ENCODE measurements around the gene BCL3.

DNA sequence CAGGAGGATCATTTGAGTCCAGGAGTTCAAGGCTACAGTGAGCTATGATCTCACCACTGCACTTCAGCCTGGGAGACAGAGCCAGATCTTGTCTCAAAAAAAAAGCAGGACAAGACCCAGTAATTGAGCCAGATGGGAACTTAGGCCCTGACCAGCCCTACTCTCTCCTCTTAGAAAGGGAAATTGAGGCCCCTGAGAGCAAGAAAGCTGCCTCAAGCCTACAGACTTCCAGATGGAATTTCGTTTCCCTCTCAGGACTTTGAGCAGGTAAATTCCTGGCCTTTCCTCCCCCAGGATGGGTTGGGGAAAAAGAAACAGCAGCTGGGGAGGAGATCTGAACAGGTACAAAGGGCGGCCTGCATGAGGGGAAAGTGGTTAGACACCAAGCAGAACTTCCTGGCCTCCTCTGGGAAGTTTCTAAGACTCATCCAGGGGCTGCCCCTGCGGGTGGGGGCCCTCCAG lies 3.6 kb upstream of the BCL3 start:
- TF ChIP-seq POLR2A (IDR thresholded peaks at IDR 0.05; ENCODE audit: low read length) (no peak), GATA1 (IDR thresholded peaks at IDR 0.05; ENCODE audit: low read depth, low read length) (no peak)

All from erythroblast (primary cell).